DMS114 treated with DMSO at 0.1 percent for 48 hours (cell line): ENCODE measurements around the gene TULP4.

Experiments
- DNase-seq: peaks from one replicate; lab custom pipeline; 2025; ENCODE audit not compliant: unreplicated experiment; lab: John Stamatoyannopoulos, UW

Gene TULP4

DNA sequence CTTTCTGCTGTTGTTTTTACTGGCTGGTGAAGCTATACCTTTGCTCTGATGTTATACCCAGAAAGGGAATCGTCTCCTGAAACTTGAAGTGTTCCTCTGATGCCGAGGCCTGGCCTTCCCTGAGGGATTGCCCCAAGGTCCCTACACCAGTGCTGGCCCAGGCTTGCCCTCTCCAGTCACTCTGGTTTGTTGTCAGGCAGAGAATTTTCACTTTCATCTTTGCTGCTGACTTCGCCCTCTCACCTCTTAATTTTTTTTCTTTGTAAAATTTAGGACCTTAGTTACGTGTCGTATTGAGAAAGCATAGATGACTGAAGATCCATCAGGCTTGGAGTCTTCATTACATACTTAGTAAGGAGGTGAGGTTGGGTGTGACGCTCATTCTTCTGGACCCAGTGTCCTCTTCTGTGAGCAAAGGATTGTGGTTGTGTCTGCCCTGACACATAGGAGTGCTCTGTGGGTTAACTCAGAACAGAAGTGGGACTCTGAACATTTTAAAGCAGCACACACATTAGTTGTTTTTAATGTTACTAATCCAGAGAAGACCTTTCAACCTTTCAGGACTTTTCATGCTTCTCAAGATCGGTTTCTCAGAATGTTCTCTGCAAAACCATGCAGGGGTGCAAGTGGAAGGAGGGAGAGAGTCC is 45.4 kb downstream of the TULP4 start:
- no peak for DNase-seq

DNA sequence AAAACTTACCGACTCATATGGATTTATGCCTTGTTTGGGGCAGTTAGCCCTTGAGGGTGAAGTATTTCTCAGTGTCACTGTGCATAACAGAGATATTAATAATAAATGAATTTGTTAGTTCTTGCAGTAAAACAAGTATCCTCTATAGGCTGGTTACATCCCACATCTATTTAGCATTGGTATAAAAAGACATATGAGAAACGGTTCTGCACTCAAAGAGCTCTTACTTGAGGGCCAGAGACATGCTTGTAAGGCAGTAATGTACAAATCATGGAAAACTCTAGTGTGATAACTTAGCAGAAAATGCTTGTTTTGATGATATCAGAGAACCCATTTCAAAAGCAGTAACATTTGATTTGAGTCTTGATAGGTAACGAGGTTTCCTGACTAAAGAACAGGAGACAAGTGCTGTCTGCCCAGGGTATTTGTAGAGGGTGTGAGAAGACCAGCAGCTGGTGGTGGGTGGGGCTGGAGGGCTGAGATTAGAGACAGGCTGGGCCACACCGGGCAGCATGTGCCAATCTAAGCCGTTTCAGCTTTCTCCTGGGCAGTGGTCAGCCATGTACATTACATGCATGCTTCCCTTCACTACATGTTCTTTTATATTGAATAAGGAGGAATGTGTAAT is 46.3 kb downstream of the TULP4 start:
- no peak for DNase-seq

GRCh38 chr6:158361068-158361467 is 48.8 kb downstream of the TULP4 start:
- DNase-seq, result no peak

DNA sequence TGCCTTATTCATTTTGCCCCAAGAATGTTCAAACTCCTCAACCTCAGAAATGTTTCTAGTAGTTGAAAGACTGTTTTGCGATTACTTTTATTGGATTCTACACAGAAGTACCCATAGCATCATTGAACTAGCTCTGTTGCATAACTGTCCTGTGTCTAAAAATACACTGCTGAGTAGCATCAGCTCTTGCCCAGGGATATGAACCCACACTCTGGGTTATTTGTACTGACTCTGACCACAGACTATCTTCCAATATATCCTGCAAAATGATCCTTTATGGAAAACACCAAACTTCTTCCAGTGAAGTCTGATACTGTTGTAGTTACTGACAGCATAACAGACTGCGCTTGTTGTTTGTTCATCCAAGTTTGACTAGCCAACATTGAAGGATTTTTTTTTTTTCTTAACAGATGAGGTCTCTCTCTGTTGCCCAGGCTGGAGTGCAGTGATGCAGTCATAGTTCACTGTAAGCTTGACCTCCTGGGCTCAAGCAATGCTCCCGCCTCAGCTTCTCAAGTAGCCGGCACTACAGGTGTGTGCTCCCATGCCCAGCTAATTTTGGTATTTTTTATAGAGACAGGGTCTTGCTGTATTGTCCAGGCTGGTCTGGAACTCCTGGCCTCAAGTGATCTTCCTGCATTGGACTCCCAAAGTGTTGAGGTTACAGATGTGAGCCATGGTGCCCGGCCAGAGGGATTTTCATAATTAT is 49.9 kb downstream of the TULP4 start:
- no peak for DNase-seq

- no peak for DNase-seq
Observed at GRCh38 chr6:158366363-158366762, 54.1 kb downstream of the TULP4 start.

- no peak for DNase-seq
Observed at GRCh38 chr6:158367816-158368215, 55.6 kb downstream of the TULP4 start.

DNA sequence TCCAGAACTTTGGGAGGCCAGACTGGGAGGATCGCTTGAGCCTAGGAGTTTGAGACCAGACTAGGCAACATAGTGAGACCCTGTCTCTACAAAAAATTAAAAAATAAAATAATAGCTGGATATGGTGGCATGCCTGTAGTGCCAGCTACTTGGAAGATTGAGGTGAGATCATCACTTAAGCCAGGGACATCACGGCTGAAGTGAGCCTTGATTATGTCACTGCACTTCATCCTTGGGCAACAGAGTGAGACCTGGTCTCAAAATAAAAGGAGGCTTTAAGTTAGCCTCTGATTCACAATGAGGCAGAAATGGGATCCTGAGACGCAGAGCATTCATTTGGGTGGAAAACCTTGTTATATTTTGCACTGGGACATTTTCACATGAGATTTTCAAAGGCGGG is 57.0 kb downstream of the TULP4 start:
- no peak for DNase-seq

GRCh38 chr6:158370805-158371204 is 58.5 kb downstream of the TULP4 start:
- no peak for DNase-seq

DNA sequence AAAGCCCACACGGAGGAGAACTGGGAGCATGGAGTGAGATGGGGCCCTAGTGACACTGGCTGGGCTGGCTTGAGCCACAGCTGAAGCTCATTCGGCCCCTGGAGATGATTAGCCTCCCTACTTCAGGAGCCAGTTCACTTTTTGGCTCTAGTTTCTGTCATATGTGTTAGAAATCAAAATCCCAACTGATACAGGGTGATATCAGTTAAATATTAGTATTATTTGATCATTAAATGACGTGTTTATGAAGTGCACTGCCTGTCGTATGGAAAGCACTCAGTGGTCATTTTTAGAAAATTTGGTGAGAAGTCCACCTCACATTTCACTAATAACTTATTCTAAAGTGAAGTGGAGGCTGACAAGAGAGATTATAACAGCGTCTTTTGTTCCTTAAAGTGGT is 59.0 kb downstream of the TULP4 start:
- no peak for DNase-seq

GRCh38 chr6:158372574-158372973 is 60.3 kb downstream of the TULP4 start:
- no peak for DNase-seq

GRCh38 chr6:158373214-158373613 is 60.9 kb downstream of the TULP4 start:
- no peak for DNase-seq

DNA sequence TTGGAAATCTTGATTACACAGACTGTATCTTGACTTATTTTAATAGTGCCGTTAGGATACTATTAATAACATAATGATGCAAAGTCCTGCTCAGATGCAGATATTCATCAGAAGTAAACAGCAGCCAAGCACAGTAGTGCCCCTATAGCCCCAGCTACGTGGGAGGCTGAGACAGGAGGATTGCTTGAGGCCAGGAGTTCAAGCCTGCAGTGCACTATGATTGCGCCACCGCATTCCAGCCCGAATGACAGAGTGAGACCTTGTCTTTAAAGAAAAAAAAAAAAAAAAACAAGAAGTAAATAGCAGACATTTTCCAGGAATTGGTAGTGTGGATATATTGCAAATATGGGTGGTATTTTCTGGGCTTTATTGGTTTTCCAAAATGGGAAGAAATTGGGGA is 61.8 kb downstream of the TULP4 start:
- no peak for DNase-seq

DNA sequence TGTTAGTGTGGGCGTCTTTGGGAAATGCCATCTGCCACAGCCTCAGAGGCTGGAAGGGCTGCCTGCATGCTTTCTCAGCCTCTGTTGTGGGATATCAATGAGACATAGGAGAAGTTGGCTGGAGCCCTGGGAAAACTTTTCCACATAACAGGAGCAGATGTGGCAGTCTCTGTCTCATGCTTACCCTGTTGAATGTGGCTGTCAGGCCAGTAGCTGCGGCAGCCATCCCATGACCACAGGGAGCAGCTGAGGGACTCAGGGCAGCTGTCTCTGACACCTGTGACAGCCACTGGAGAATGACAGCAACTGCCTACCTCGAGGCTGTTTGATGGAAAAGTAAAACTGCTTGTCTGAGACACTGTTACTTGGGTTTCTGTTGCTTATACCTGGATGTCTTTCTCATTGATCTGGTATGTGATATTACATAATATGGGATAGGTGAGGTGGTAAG is 64.4 kb downstream of the TULP4 start:
- no peak for DNase-seq

GRCh38 chr6:158377860-158378259 is 65.6 kb downstream of the TULP4 start:
- no peak for DNase-seq

DNA sequence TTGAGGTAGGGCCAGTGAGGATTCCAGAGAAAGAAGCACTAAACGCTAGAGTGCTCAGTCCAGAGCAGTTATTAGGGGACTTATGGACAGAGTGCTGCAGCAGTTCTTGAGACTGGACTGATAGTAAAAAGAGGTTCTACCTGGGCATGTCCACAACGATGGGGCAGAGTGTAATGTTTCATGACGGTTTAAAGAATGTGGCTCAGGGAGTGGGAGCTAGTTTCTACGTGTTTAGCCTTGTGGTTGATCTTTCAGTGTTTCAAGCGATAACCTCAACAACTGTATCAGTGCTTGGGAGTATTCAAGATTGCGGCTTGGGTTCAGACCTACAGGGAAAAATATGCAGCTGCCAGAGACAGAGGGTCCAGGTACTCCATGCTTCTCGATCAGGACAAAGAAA is 67.1 kb downstream of the TULP4 start:
- DNase-seq, result no peak

DNA sequence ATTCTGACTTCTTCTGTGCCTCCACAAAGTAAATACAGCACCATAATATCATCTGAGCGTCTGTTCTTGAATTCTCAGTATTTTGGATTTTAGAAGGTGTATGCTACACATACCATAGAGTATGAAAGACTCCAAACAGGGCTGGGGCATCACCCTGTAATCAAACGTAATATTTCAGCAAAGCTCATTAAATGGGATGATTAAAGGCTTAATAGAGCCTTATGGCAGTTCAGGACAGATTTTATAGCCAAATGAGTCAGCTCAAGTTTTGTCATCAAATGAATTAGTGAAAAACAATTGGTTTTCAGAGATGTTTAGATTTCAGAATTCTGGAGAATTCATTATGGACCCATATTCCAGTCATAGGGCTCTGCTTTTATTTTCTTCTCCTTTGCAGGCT is 68.9 kb downstream of the TULP4 start:
- DNase-seq, result no peak

GRCh38 chr6:158382491-158382890 is 70.2 kb downstream of the TULP4 start:
- no peak for DNase-seq

DNA sequence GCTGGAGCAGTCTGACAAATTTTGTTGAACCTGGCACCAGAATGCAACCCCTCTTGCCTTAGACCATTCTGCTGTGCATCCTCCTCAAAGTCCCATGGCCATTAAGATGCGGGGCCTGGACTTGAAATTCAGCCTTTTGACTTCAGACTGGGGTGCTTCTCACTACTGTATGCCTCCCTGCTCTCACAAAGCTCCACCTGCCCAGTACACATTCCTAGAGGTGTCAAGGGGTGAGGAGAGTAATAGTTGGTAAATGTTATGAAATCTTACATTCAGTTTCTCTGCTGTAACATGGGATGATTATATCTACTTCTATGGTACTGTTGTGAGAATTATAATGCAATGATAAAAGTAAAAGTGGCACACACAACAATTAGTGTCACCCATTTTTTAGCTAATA is 70.8 kb downstream of the TULP4 start:
- no peak for DNase-seq

GRCh38 chr6:158383542-158383941 is 71.3 kb downstream of the TULP4 start:
- no peak for DNase-seq

GRCh38 chr6:158384671-158385110 is 72.4 kb downstream of the TULP4 start:
- DNase-seq, result no peak

GRCh38 chr6:158387036-158387435 is 74.8 kb downstream of the TULP4 start:
- DNase-seq, result no peak

GRCh38 chr6:158387578-158387977 is 75.3 kb downstream of the TULP4 start:
- no peak for DNase-seq
